ENCODE measurements around the gene SLC47A2.

SLC47A2 gene

GRCh38 chr17:19726631-19727376 lies 10.4 kb upstream of the SLC47A2 start:
- no peak for DNase-seq

GRCh38 chr17:19725486-19725885 lies 9.1 kb upstream of the SLC47A2 start:
- DNase-seq: no peak

GRCh38 chr17:19724501-19725420 lies 8.4 kb upstream of the SLC47A2 start:
- DNase-seq: peak; percentile 79

- DNase-seq: no peak
Observed at GRCh38 chr17:19723964-19724363, 7.6 kb upstream of the SLC47A2 start.

GRCh38 chr17:19720631-19721426 lies 4.4 kb upstream of the SLC47A2 start:
- no peak for DNase-seq

GRCh38 chr17:19720210-19720475 lies 3.8 kb upstream of the SLC47A2 start:
- no peak for DNase-seq

- DNase-seq: no peak
Observed at GRCh38 chr17:19719355-19720209, 3.2 kb upstream of the SLC47A2 start.

- DNase-seq: no peak
Observed at GRCh38 chr17:19718613-19719354, 2.4 kb upstream of the SLC47A2 start.

GRCh38 chr17:19718041-19718612 lies 1.7 kb upstream of the SLC47A2 start:
- no peak for DNase-seq

GRCh38 chr17:19717411-19717908 lies 1.1 kb upstream of the SLC47A2 start:
- DNase-seq: no peak

- no peak for DNase-seq
Observed at GRCh38 chr17:19717031-19717360, 612 bp upstream of the SLC47A2 start.

GRCh38 chr17:19714542-19715411 lies 1.6 kb downstream of the SLC47A2 start:
- DNase-seq: no peak

- DNase-seq: no peak
Observed at GRCh38 chr17:19713901-19714361, 2.5 kb downstream of the SLC47A2 start.

GRCh38 chr17:19713462-19713861 lies 2.9 kb downstream of the SLC47A2 start:
- DNase-seq: no peak

GRCh38 chr17:19712436-19713004 lies 3.9 kb downstream of the SLC47A2 start:
- DNase-seq: no peak

- no peak for DNase-seq
Observed at GRCh38 chr17:19709841-19710240, 6.5 kb downstream of the SLC47A2 start.

- DNase-seq: no peak
Observed at GRCh38 chr17:19708431-19709175, 7.8 kb downstream of the SLC47A2 start.

GRCh38 chr17:19707728-19708221 lies 8.6 kb downstream of the SLC47A2 start:
- DNase-seq: no peak

Data from CD4-positive, alpha-beta T cell treated with Interleukin-15 for 1 hour (primary cell).